K562 (cell line): ENCODE data around the gene PRDX1. TPM values are rescaled to one million over a fixed set of nuclear protein-coding genes. Genes with fewer than 3 reads are reported as not detected.

ENCODE experiments used
- ATAC-seq: fragments of 200-7000 bp; cut with Tn5 transposase; 3 replicates; pipeline ENCODE4 v1.9.1; 2020; ENCODE audit warnings: moderate library complexity
- BruUV-seq: library from RNA; stranded (reverse); fragments of 400-500 nt; replicated peaks from 2 replicates; lab custom pipeline; 2021; lab: Mats Ljungman, UMichigan
- CTCF ChIA-PET: fragments of 300-600 bp; formaldehyde crosslinking; extraction: SDS; loops from one replicate; lab custom pipeline; 2021; ENCODE audit warnings: low intra/inter-chr PET ratio; lab: Yijun Ruan, JAX
- POLR2A ChIA-PET: fragments of 300-600, 350-650 bp; sonication (Branson Sonifier 250); formaldehyde crosslinking; extraction: SDS; loops from one replicate; lab custom pipeline; 2021; ENCODE audit warnings: antibody characterized with exemption, inconsistent platforms; lab: Yijun Ruan, JAX
- DNase-seq, 4 experiments: peaks; one replicate each; pipeline versions ENCODE4 v3.0.0 to v3.0.0-alpha.2; 2011 to 2018; ENCODE audit warnings: low spot score in 3 of 4, mixed read lengths in 3 of 4; ENCODE audit errors: extremely low read depth in 1 of 4
- FAIRE-seq: peaks from 2 replicates; lab custom pipeline; 2011; peaks lifted over from hg19 to GRCh38; lab: Jason Lieb, UNC
- H2AFZ ChIP-seq: 2 replicates; pipeline ENCODE4 v1.6.0; 2011; ENCODE audit warnings: low read depth, low read length, control low read depth, inconsistent platforms
- H3K27ac ChIP-seq: fragments of 200-600 bp; 3 replicates; pipeline ENCODE4 v1.8.0; 2011; ENCODE audit warnings: low read depth, mild to moderate bottlenecking, control low read depth, inconsistent platforms, low read length, moderate library complexity, mixed read lengths; ENCODE audit errors: extremely low read depth
- H3K27me3 ChIP-seq, 2 experiments: fragments of 300-600 bp in 1 of 2; 2 replicates in 1 of 2; 3 replicates in 1 of 2; pipeline versions ENCODE4 v1.6.0 to v1.8.0; 2011; ENCODE audit warnings: inconsistent platforms in 2 of 2, low read length in 2 of 2, mild to moderate bottlenecking in 1 of 2, mixed read lengths in 1 of 2, moderate library complexity in 1 of 2; ENCODE audit not compliant: control insufficient read depth in 2 of 2, insufficient read depth in 2 of 2
- H3K36me3 ChIP-seq: fragments of 300-600 bp; 3 replicates; pipeline ENCODE4 v1.8.0; 2011; ENCODE audit warnings: mild to moderate bottlenecking, low read length, inconsistent platforms; ENCODE audit not compliant: control insufficient read depth, insufficient read depth
- H3K4me1 ChIP-seq, 2 experiments: fragments of 200-600 bp in 1 of 2; replicated peaks in 1 of 2; 2 replicates in 1 of 2; 3 replicates in 1 of 2; pipeline versions ENCODE4 v1.5.1 to v1.8.0; 2011; ENCODE audit warnings: inconsistent platforms in 2 of 2, low read length in 2 of 2, mild to moderate bottlenecking in 1 of 2, mixed read lengths in 1 of 2, moderate library complexity in 1 of 2; ENCODE audit not compliant: control insufficient read depth in 2 of 2, insufficient read depth in 2 of 2
- H3K4me2 ChIP-seq: 2 replicates; pipeline ENCODE4 v1.6.1; 2011; ENCODE audit warnings: low read length, control low read depth, inconsistent platforms, mixed read lengths; ENCODE audit not compliant: insufficient read depth
- H3K4me3 ChIP-seq: fragments of 200-600 bp; sonication (generic), shearing (Covaris generic); 2 replicates; pipeline ENCODE4 v1.5.1; 2016; ENCODE audit warnings: control low read depth, inconsistent platforms
- H3K79me2 ChIP-seq: fragments of 200-600 bp; 3 replicates; pipeline ENCODE4 v1.8.0; 2011; ENCODE audit warnings: low read length, inconsistent platforms; ENCODE audit not compliant: control insufficient read depth, insufficient read depth
- H3K9ac ChIP-seq, 2 experiments: 2 replicates each; pipeline versions ENCODE4 v1.6.0 to v1.6.1; 2011; ENCODE audit warnings: low read depth in 2 of 2, low read length in 2 of 2, control low read depth in 1 of 2, inconsistent platforms in 1 of 2, mild to moderate bottlenecking in 1 of 2, mixed read lengths in 1 of 2; ENCODE audit not compliant: insufficient read depth in 1 of 2
- H3K9me1 ChIP-seq: one replicate; pipeline ENCODE4 v1.6.0; 2011; ENCODE audit warnings: inconsistent platforms, mild to moderate bottlenecking, low read length, moderate library complexity; ENCODE audit not compliant: control insufficient read depth, insufficient read depth
- H3K9me3 ChIP-seq: replicated peaks from 2 replicates; pipeline ENCODE4 v1.5.1; 2011; ENCODE audit warnings: low read depth, low read length, inconsistent platforms; ENCODE audit not compliant: control insufficient read depth, insufficient read depth
- H4K20me1 ChIP-seq: replicated peaks from 2 replicates; pipeline ENCODE4 v1.6.1; 2011; ENCODE audit warnings: low read length, inconsistent platforms, mixed read lengths; ENCODE audit not compliant: control insufficient read depth, insufficient read depth
- L3MBTL2 ChIP-seq: fragments of 450-650 bp; IDR thresholded peaks from 2 replicates; pipeline ENCODE4 v1.6.1; 2016; ENCODE audit warnings: mild to moderate bottlenecking, moderate library complexity
- PML ChIP-seq: IDR thresholded peaks from 2 replicates; pipeline ENCODE4 v1.6.1; 2012; ENCODE audit warnings: low read length, inconsistent platforms
- REST ChIP-seq, 2 experiments: fragments of 450-650 bp; formaldehyde crosslinking in 1 of 2; IDR thresholded peaks; 2 replicates each; pipeline versions ENCODE4 v1.4.0 to v1.6.1; 2014 to 2020; ENCODE audit warnings: mild to moderate bottlenecking in 2 of 2, borderline replicate concordance in 1 of 2, low read depth in 1 of 2
- ZBTB1 ChIP-seq: sonication (generic); formaldehyde crosslinking; IDR thresholded peaks from 2 replicates; pipeline ENCODE4 v1.8.1; 2023; ENCODE audit warnings: missing genetic modification reagents, low read depth, mild to moderate bottlenecking, borderline replicate concordance
- ZNF324 ChIP-seq: fragments of 250-450 bp; sonication (Bioruptor Pico); IDR thresholded peaks from 2 replicates; pipeline ENCODE4 v1.4.0; 2020; ENCODE audit warnings: mild to moderate bottlenecking
- WGBS: fragments of 100-300 bp; shearing (Covaris generic); methylation state at CpG from one replicate; pipeline ENCODE4 v1.1.6; 2016; ENCODE audit warnings: low coverage, mixed read lengths; ENCODE audit not compliant: insufficient coverage; ENCODE audit errors: missing lambda C conversion rate; 5-methylcytosine and 5-hydroxymethylcytosine counted together
- in situ Hi-C: fragments of 300-500 bp; cut with MboI; formaldehyde crosslinking; loops from 4 replicates; pipeline ENCODE4 v1.15.0; 2018; ENCODE audit warnings: inconsistent platforms, mixed read lengths
- intact Hi-C: fragments of 100-400 bp; cut with micrococcal nuclease; formaldehyde crosslinking; loops from 2 replicates; pipeline ENCODE4 v1.14.2; 2022
- polyA plus RNA-seq, 8 experiments: library from polyadenylated mRNA; depleted of rRNA in 4 of 8; stranded (reverse) in 5 of 8; unstranded in 3 of 8; fragments of >200 nt; fragmentation: Nextera tagmentation in 2 of 8; fragmentation: Illumina TruSeq in 1 of 8; extraction: Ambion mirVana in 2 of 8; extraction: Trizol in 1 of 8; gene quantifications; 2 replicates each; pipeline versions ENCODE4 v1.2.1 to v1.2.3, GENCODE V29; 2011 to 2014; ENCODE audit warnings: inconsistent platforms in 1 of 8, missing spikeins in 1 of 8
- total RNA-seq, 7 experiments: library from RNA; depleted of rRNA in 6 of 7; stranded (reverse); fragments of >200 nt in 6 of 7; fragmentation: Illumina TruSeq in 2 of 7; extraction: Trizol in 2 of 7; gene quantifications; 2 replicates each; pipeline versions ENCODE4 v1.2.1 to v1.2.3, GENCODE V29; 2011 to 2021; ENCODE audit warnings: low replicate concordance in 1 of 7
- TF ChIP-seq, protein P1 (sequence below), 2 experiments: fragments of 450-650 bp; conservative IDR thresholded peaks; 2 replicates each; pipeline ENCODE4 v1.6.1; 2017; ENCODE audit warnings: mild to moderate bottlenecking in 2 of 2, moderate library complexity in 2 of 2
- TF ChIP-seq, protein P2 (sequence below): fragments of 450-650 bp; formaldehyde crosslinking; IDR thresholded peaks from 2 replicates; pipeline ENCODE4 v1.4.0; 2020; ENCODE audit warnings: mild to moderate bottlenecking, moderate library complexity

Gene PRDX1
- total and polyA plus RNA-seq, 9 of the 15 experiments (the other 6 are each of a cell fraction or from before 2014, with no cell fraction given), result 748 to 2,388 (median 1,045) TPM

GRCh38 chr1:45569962-45570581, 48.4 kb upstream of the PRDX1 start:
- Histone ChIP-seq H3K79me2 (no peaks in the 10 kb centered on the region), H3K27me3 (no peaks in the 10 kb centered on the region), H3K4me2 (no peak overlapping the region), H3K4me1 (peaks cover 11 to 22% of the 10 kb centered on the region in 2 experiments), H3K9ac (no peak overlapping the region), H3K27ac (no peak overlapping the region), H3K9me3 (no peaks in the 10 kb centered on the region), H4K20me1 (peaks cover 7% of the 10 kb centered on the region; the same call in 1 of the 2 replicates), H3K9me1 (no peaks in the 10 kb centered on the region), H3K36me3 (peaks cover 55% of the 10 kb centered on the region), H3K4me3 (no peak overlapping the region), H2AFZ (no peak overlapping the region)
- peak; percentile 87 for ATAC-seq
- ChIA-PET CTCF (interaction anchor here (0.6 to 2.7 kb wide), 8 partner anchors 48 to 840 kb away, joined by 3 to 21 read pairs (median 4); partner anchors contain the start of genes PRDX1 and RNU5D-1), POLR2A (interaction anchor here (0.6 to 10.3 kb wide), 13 partner anchors 10 to 849 kb away, joined by 3 to 135 read pairs (median 4); partner anchors contain the start of genes AKR1A1, NASP and PRDX1)
- FAIRE-seq, result peak; percentile 95
- BruUV-seq, result no TSS peak
- peak; percentile 67 to 86 (median 74) for DNase-seq
- in situ Hi-C loops, result loop anchor here (5.0 kb wide), 2 partner anchors 58 to 213 kb away; no protein-coding TSS in a partner anchor
- intact Hi-C loops, result loop anchor here (1.0 to 10.0 kb wide), 5 partner anchors 49 to 555 kb away; partner anchors contain the start of genes HECTD3, PRDX1 and UROD
- 13% methylated on average over 8 of the region's 8 CpGs for WGBS
- TF ChIP-seq, protein P1, sequence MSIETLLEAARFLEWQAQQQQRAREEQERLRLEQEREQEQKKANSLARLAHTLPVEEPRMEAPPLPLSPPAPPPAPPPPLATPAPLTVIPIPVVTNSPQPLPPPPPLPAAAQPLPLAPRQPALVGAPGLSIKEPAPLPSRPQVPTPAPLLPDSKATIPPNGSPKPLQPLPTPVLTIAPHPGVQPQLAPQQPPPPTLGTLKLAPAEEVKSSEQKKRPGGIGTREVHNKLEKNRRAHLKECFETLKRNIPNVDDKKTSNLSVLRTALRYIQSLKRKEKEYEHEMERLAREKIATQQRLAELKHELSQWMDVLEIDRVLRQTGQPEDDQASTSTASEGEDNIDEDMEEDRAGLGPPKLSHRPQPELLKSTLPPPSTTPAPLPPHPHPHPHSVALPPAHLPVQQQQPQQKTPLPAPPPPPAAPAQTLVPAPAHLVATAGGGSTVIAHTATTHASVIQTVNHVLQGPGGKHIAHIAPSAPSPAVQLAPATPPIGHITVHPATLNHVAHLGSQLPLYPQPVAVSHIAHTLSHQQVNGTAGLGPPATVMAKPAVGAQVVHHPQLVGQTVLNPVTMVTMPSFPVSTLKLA (conservative IDR thresholded peaks at IDR 0.05), result no peak
- TF ChIP-seq REST (IDR thresholded peaks at IDR 0.05; ENCODE audit: borderline replicate concordance) (peak; percentile 88), REST (CRISPR knock-in tag; IDR thresholded peaks at IDR 0.05; ENCODE audit: low read depth) (no peak), L3MBTL2 (peak; percentile 28; the same call in 1 of the 2 replicates), ZNF324 (CRISPR knock-in tag) (no peak), PML (0 out of 2 replicates have a peak, but pooled peaks have one; percentile 37), ZBTB1 (CRISPR knock-in tag) (no peak)
- TF ChIP-seq, protein P2, sequence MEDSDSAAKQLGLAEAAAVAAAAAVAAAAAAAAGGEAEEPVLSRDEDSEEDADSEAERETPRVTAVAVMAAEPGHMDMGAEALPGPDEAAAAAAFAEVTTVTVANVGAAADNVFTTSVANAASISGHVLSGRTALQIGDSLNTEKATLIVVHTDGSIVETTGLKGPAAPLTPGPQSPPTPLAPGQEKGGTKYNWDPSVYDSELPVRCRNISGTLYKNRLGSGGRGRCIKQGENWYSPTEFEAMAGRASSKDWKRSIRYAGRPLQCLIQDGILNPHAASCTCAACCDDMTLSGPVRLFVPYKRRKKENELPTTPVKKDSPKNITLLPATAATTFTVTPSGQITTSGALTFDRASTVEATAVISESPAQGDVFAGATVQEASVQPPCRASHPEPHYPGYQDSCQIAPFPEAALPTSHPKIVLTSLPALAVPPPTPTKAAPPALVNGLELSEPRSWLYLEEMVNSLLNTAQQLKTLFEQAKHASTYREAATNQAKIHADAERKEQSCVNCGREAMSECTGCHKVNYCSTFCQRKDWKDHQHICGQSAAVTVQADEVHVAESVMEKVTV, result peak; percentile 96
